HG02840 (cell line): Measurements from ENCODE around the gene ZNF836.
"Not testable (repeated sequence)": the region's sequence is repeated elsewhere in the genome, so short reads cannot be mapped to it uniquely, and the experiment has no call there.

Experiments used
- ATAC-seq: cut with Tn5 transposase; IDR thresholded peaks from one replicate; pipeline ENCODE4 v1.9.1; 2021; ENCODE audit warnings: mild to moderate bottlenecking, moderate library complexity, moderate number of reproducible peaks; ENCODE audit not compliant: unreplicated experiment, low FRiP score

ZNF836 gene

DNA sequence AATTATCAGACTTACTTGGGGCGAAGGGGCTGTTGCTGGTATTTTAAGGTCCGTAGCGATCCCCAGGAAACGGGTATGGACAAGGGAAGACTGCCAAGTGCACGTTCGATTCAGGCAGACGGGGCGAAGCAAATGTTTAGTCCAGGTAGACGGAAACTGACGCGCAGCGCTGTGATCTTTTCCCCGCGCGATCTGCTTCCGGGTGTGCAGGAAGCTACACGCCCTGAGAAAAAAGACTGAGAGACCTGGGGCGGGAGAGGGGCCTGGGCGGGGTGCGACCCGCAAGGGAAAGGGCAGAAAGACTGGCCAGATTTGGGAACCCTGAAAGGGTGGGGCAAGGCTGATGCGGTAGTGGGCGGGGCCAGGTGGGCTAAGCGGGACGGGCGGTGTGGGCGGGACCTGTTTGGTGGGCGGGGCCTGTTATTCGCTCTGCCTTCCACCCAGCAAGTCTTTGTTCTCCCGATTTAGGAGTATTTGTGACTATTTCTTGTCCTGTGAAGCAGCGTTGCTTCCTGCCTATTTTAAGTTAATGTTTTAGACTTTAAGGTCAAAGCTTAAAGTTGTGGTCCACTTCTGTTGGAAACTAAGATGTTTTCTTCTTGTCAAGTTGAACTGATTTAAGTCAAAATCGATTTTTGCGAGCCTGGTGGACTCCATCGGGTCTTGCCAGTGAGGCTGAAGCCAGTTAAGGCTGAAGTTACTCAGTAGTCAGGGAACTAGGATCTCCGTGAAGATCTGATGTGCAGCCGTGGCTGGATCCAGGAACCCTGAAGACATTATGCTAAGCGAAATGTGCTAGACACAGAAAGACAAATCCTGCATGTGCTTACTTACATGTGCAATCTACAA, at the start of gene ZNF836:
Gene ZNF836, minus strand, starts transcription at position 301 of the 849 bp plus-strand sequence. CDS start 3,549 bp downstream, outside the sequence.
- peak; percentile 79 for ATAC-seq

DNA sequence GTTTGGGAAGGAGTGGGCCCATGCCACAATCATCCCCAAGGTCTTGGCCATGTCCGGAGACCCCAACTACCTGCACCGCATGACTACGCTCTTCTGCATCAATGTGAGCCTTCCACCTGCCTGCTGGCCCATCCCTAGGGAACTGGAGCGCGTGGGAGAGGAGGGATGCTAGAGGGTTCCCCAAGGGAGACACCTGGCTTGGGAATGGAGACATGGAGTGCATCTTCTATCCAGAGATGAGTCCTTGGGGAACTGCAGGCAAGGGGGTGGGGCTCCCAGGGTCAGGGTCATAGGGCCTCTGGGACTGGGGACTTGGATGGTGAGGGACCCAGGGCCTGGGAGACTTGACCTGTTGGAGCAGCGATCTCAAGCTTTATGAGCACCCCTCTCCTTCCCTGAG, 49.6 kb upstream of the ZNF836 start:
- ATAC-seq, result no peak

DNA sequence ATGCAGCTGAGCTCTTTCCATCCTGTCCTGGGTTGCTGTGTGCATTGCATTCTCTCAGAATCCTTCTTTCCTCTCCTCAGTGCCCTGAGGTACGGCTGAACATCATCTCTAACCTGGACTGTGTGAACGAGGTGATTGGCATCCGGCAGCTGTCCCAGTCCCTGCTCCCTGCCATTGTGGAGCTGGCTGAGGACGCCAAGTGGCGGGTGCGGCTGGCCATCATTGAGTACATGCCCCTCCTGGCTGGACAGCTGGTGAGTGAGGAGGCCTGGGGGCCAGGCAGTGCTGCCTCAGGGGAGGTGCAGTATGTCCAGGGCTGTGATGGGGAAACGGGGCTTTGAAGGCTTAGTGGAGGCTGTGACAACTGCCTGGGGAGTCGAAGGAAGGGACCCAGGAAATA, 48.2 kb upstream of the ZNF836 start:
- ATAC-seq, result no peak

DNA sequence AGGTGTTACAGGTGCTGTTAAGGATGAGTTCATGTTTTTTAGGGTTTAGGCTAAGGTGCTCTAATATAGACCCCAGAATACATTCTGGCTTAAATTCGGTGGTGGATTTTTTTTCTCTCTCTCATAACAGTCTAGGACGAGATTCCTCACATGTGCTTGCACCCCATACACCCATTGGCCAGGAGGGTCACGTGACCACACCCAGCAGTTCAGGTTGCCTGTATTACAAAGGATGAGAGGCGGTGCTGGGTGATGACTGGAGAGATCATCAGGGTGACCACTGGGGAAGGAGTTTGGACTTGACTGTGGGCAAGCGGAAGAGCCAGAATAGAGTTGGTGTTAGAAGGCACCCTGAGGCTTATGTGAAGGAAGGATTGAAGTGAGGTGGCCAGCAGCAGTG, 46.2 kb upstream of the ZNF836 start:
- no peak for ATAC-seq

DNA sequence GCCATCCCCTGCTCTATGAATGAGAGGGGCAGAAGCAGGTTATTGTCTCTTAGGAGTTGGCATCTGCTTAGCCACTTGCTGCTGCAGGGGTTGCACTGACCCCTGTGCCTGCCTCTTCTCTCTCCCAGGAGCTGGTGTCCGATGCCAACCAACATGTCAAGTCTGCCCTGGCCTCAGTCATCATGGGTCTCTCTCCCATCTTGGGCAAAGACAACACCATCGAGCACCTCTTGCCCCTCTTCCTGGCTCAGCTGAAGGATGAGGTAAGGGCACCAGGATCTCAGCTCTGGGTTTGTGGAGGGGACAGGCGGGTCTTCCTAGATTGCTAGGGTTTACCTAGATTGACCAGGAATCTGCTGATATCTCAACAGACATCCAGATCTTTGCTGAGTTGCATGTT, 45.0 kb upstream of the ZNF836 start:
- no peak for ATAC-seq

DNA sequence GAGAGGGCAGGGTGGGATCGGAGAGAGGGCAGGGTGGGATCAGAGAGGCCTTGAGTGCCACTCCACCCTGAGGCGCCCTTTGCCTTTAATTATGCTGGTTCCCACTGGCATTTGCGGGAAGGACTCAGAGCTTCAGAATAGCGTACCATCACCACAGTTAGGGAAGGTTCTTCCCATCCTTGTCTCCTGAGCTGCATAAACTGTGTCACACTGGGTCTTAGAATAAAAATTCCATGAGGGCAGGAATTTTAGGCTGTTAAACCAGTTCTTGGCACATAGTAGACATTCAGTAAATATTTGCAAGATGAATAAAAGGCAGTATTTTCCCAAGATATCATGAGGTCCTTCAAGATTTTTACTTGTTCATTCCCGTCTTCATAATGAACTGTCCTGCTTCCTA, 42.8 kb upstream of the ZNF836 start:
- ATAC-seq, result no peak

DNA sequence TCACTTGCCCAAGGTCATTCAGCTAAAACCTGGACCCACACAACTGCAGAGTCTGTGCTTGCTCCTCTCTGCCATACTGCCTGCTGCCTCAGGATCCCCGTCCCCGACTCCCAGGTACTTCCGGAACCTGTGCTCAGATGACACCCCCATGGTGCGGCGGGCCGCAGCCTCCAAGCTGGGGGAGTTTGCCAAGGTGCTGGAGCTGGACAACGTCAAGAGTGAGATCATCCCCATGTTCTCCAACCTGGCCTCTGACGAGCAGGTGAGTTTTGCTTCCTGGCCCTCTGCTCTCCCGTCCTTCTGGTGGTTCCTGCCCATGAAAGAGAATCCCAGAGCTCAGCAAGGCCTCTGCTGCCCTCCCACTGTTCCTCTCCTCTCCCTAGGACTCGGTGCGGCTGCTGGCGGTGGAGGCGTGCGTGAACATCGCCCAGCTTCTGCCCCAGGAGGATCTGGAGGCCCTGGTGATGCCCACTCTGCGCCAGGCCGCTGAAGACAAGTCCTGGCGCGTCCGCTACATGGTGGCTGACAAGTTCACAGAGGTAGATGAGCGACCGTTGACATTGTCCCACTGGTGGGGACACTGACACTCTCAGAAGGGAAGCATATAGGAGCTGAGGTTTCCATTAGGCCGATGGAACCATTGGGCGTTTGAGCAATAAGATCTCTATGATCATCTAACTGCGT, 41.3 kb upstream of the ZNF836 start:
- ATAC-seq, result no peak

DNA sequence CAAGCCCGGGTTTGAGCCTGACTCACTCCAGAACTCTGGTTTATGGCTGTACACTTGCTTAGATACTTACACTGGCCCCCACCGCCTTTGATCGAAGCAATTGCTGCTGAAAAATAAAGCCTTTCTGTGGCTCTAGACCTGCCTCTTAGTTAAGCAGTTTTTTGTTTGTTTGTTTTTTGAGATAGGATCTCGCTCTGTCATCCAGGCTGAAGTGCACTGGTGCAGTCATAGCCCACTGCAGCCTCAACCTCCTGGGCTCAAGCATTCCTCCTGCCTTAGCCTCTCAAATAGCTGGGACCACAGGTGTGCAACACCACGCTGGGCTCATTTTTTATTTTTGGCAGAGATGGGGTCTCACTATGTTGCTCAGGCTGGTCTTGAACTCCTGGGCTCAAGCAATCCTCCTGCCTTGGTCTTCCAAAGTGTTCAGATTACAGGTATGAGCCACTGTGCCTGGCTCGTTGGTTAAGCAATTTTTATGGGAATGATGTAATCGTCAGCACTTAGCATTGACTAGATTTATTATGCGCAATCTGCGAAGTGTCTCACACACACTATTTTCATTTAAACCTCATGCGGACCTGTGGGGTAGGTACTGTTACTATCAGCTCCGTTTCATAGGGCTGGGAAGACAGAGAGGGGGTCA, 40.6 kb upstream of the ZNF836 start:
- no peak for ATAC-seq

DNA sequence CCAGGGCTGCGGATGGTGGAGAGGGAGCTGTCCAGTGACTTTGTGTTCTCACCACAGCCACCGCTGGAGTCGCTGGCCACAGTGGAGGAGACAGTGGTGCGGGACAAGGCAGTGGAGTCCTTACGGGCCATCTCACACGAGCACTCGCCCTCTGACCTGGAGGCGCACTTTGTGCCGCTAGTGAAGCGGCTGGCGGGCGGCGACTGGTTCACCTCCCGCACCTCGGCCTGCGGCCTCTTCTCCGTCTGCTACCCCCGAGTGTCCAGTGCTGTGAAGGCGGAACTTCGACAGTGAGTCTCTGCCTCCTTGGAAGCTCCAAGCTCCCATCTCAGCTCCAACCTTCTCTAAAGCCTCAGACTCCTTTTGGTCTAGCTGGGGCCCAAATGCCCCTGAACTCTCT, 39.8 kb upstream of the ZNF836 start:
- ATAC-seq, result no peak

DNA sequence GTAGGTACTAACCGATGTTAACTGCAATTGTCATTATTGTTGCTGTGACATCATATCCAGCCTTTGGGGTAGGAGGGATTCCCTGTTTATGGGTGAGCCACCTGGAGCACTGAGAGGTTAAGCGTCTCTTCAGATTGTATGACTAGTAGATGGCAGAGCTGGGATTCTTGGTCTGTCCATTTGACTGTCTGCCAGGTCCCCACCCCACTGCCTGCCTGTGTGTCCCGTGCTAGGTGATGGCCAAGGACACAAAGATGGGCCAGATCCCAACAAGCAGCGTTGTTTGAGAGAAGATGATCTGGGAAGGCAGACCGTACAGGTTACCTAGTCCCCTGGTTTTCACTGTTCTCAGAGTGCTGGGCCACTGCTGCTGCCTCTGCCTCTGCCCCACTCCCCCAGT, 35.1 kb upstream of the ZNF836 start:
- ATAC-seq, result no peak

DNA sequence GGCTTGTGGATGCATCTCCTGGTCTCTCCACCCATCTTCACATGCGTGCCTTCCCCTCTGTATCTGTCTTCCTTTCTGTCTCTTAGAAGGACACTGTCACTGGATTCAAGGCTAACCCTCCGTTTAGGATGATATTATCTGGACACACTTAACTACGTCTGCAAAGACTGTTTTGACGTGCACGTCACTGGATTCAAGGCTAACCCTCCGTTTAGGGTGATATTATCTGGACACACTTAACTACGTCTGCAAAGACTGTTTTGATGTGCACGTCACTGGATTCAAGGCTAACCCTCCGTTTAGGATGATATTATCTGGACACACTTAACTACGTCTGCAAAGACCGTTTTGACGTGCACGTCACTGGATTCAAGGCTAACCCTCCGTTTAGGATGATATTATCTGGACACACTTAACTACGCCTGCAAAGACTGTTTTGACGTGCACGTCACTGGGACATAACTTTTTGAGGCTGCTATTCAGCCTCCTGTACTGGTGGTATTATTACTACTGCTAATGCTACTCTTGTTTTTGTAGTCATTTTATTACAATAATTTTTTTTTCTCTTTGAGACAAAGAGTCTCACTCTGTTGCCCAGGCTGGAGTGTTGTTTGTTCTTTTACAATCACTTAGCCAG, 29.5 kb upstream of the ZNF836 start:
- not testable (repeated sequence) for ATAC-seq

DNA sequence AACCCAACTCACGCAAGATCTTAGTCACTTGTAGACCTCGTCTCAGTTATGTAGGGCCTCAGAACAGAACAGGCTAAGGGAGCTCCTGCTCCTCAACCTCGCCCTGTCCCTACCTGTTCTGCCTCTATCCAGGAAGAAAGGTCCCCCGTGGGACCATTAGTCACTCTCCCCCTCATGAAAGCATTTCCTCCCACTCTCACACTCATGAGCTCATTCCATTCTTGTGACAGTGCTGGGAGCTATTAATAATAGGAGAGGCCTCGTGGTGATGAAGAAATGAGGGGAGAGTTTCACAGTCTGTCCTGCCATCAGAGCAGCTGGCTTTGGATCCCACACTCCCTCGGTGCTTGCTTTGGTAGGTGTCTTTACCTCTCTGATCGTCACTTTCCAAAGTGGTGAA, 28.6 kb upstream of the ZNF836 start:
- no peak for ATAC-seq

DNA sequence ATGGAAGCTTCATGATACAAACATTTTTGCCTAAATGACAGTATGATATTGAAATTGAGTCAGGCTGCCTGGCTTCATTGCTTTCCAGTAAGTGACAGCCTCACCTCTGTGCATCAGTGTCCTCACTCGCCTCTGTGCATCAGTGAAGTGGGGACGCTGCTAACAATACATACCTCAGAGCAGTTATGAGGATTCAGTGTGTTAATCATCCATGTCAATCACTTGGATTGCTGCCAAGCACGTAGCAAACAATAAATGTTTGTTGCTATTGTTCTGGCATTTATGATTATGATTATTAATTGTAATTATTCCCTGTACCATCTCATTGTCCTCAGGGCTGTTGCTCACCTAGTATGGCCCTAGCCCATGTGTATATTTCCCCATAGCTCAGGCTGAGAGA, 27.3 kb upstream of the ZNF836 start:
- no peak for ATAC-seq

DNA sequence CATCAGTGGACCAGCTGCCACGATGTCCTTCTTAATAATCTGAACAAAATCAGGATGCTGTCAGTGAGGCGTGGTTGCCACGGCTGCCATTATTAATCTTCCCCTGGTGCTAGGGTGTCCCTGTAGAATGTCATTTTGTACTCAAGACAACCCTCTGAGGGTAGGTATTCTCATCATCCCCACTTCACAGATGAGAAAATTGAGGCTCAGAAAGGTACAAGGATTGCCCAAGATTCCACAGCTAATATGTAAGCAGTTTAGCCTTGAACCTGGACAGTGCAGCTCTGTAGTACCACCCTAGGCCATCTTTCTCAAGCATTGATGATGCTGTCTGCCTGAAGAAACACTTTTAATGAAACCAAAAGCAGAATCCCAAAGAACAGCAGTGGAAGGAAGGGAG, 26.5 kb upstream of the ZNF836 start:
- no peak for ATAC-seq

DNA sequence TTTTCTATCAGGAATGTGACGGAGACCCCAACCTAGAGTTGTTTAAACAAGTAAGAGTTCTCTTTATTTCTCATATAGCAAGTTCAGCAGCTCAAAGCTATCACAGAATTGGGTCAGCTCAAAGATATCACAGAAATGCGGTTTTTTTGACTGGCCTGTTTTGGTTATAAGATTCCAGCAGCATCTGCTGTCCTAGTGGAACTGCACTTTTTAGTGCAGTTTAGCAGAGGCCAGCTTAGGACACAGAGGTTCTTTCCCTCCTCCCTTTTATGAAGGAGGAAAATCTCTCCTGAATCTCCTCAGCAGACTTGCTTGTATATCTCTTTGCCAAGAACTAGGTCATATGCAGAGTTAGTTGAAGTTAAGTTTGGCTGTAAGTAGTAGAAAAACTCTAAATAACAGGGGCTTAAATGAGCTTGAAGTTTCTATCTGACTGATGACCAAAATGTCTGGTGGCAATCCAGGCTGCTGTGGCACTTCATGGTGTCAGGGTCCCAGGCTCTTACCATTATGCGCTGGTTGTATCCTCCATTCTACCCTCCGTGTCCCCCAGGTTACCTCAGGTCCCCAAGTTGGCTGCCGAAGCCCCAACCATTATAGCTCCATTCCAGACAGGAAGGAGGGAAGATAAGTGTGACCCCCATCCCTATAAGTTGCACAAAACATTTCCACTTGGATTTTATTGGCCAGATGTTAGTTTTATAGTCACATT, 25.0 kb upstream of the ZNF836 start:
- ATAC-seq, result no peak

DNA sequence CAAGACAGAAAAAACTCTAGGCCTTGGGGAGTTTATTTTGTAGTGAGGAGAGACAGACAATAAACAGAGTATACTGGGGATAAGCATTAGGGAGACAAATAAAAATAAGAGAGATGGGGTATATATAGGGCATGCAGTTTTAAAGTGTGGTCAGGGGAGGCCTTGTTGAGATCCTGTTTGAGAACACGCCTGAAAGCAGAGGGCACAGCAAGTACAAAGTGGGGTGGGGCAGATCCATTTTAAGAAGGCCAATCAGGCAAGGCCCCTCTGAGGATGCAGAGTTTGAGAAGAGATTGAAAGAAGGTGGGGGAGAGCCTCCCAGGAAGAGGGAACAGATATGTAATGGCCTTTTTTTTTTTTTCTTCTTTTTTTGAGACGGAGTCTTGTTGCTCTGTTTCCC, 20.5 kb upstream of the ZNF836 start:
- no peak for ATAC-seq

DNA sequence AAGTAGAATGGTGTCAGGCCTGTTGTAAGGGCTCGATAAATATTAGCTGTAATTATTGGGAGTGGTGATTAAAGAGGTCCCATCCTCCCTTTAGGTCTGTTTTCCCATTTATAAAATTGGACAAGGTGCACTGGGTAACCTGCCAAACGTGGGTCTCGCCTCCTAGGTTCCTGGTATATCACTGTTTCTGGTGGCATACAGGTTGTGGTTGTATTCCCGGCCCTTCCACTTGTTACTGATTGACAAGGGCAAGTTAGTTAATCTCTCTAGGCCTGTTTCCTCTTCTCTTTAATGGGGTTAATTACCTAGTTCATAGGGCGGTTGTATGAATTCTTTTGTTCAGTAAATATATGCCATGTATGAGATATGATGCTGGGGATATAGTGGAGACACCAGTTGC, 20.0 kb upstream of the ZNF836 start:
- ATAC-seq, result no peak

DNA sequence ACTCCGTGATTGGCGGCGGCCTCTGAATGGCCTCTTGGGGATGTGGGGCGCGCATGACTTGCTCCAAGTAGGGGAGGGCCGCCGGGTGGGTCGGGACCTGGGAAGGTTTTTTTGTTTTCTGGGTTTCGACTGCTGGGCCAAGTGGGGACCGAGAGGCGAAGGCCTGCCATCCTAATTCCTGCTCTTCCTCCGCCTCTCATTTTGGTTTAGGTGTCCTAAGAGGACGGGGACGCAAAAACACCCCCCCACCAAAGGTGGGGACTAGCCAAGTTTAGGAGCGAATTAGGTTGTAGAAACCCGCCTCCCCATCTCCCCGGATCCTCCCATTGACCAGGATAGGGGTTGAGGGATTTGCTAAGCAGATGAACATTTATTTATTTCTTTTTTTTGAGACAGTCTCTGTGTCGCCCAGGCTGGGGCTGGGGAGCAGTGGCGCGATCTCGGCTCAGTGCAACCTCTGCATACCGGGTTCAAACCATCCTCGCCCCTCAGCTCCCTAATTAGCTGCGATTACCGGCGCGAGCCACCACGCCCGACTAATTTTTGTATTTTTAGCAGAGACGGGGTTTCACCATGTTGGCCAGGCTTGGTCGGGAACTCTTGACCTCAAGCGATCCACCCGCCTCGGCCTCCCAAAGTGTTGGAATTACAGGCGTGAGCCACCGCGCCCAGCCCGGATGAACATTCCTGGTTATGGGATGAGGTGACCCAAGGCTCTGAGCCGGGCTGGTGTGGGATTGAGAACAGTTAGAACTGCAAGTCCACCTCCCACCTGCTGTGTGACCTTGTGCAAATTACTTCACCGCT, 19.3 kb upstream of the ZNF836 start:
- ATAC-seq, result no peak

DNA sequence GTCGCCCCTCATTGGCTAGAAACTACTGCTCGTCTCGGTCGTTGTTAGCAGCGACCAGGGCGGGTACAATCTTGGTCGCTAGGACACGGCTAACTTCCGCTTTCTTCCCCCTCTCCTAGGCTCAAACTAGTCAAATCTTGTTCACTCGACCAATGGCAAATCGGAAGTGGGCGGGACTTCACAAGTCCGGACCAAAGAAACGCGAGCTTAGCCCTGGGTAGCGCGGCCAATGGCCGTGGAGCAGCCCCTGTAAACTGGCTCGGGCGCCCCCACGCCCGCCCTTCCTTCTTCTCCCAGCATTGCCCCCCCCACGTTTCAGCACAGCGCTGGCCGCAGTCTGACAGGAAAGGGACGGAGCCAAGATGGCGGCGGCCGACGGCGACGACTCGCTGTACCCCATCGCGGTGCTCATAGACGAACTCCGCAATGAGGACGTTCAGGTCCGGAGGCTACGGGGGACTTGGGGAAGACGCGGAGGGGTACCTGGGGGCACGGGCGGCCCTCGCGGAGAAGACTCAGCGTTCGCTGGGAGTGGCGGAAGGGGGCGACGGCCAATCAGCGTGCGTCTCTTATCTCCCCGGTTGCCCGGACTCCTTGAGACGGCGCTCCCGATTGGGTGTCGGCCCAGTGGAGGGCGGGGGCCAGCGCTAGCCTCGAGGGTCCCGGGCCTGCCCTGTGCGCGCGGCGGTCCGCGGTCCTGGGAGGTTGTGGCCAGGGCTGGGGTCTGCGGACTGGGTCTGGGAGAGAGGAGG, 18.5 kb upstream of the ZNF836 start, which contains the start of gene PPP2R1A:
Gene PPP2R1A, plus strand, starts transcription at position 318 of the 752 bp plus-strand sequence. Its CDS starts 45 bp downstream, at position 363.
- ATAC-seq, result peak; percentile 89
